ENCODE measurements around the gene WNT3. TPM values are rescaled to one million over a fixed set of nuclear protein-coding genes. Genes with fewer than 3 reads are reported as not detected.
"Not testable (repeated sequence)": the region's sequence is repeated elsewhere in the genome, so short reads cannot be mapped to it uniquely, and the experiment has no call there.

WNT3 gene
- total RNA-seq, 1 donor from 2014 or later, result 1.1 TPM

DNA sequence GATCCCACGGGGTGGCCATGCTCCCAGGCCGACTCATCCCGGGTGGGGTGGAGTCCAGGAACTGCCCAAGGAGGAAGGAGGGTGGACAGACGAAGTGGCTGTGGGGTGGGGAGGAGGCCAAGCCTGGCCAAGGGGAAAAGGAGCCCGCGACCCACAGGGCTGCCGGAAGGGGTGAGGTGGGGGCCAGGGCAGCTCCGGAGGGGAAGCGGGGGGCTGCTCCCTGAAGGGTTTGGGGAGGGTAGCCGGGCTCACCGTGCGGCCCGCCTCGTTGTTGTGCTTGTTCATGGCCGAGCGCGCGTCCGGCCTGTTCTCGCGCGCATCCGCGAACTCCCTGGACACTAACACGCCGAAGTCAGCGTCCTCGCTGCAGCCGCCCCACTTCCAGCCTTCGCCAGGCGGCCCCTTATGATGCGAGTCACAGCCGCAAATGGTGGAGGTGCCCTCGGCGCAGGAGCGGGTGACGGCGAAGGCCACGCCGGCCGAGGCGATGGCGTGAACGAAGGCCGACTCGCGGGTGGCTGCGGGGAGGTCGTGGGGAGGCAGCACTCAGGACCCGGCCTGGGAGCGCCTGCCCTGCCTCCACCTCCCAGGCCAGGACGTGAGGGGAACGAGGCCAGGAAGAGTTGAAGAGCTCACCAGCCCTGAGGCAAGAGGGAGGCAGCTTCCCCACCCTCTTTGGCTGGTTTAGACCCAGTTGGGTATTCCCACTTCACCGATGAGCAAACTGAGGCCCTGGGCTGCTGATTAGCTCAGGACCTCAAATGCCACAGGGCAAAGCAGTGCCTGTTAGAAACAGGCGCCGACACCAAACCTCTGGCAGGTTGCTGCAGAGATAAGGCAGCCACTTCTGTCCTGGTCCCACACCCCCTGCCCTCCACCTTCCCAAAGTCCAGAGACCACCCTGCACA is 48.7 kb downstream of the WNT3 start:
- H3K9me3 Mint-ChIP-seq, result no peaks in the 10 kb centered on the region
- Histone ChIP-seq H3K4me1 (peaks cover 13% of the 10 kb centered on the region), H2AFZ (replicated peaks) (no peak overlapping the region), H3F3A (ENCODE audit: low read depth) (peaks cover 30% of the 10 kb centered on the region), H3K27me3 (peaks cover 60% of the 10 kb centered on the region), H3K36me3 (no peaks in the 10 kb centered on the region), H3K4me3 (no peak overlapping the region), H3K27ac (no peak overlapping the region), H3K79me2 (ENCODE audit: low read depth) (no peaks in the 10 kb centered on the region), H4K20me1 (ENCODE audit: low read depth) (peaks cover 11% of the 10 kb centered on the region), H3K9ac (no peak overlapping the region), H3K4me2 (no peak overlapping the region), H3K9me3 (ENCODE audit: low read depth) (no peaks in the 10 kb centered on the region)
- peaks cover 63% of the 10 kb centered on the region for H3K4me1 Mint-ChIP-seq
- peaks cover 24% of the 10 kb centered on the region for H3K36me3 Mint-ChIP-seq
- DNase-seq (ENCODE audit: low spot score), result no peak
- peaks cover 12% of the 10 kb centered on the region for H3K27me3 Mint-ChIP-seq (ENCODE audit: insufficient read depth, low read depth)
- TF ChIP-seq, protein P1, sequence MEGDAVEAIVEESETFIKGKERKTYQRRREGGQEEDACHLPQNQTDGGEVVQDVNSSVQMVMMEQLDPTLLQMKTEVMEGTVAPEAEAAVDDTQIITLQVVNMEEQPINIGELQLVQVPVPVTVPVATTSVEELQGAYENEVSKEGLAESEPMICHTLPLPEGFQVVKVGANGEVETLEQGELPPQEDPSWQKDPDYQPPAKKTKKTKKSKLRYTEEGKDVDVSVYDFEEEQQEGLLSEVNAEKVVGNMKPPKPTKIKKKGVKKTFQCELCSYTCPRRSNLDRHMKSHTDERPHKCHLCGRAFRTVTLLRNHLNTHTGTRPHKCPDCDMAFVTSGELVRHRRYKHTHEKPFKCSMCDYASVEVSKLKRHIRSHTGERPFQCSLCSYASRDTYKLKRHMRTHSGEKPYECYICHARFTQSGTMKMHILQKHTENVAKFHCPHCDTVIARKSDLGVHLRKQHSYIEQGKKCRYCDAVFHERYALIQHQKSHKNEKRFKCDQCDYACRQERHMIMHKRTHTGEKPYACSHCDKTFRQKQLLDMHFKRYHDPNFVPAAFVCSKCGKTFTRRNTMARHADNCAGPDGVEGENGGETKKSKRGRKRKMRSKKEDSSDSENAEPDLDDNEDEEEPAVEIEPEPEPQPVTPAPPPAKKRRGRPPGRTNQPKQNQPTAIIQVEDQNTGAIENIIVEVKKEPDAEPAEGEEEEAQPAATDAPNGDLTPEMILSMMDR (IDR thresholded peaks at IDR 0.05), result no peak
- TF ChIP-seq EZH2 (IDR thresholded peaks at IDR 0.05) (no peak), EZH2phosphoT487 (IDR thresholded peaks at IDR 0.05) (no peak)
- peak overlapping the region; percentile 76 for H3K4me3 Mint-ChIP-seq
- peak overlapping the region; percentile 95 for H3K27ac Mint-ChIP-seq

GRCh38 chr17:46768896-46769295 is 49.6 kb downstream of the WNT3 start:
- H3K27me3 Mint-ChIP-seq (ENCODE audit: insufficient read depth, low read depth), result peaks cover 13% of the 10 kb centered on the region
- not testable (repeated sequence) for DNase-seq (ENCODE audit: low spot score); H3K27ac Mint-ChIP-seq; H3K9me3 Mint-ChIP-seq; H3K27ac ChIP-seq; H3K9me3 ChIP-seq (ENCODE audit: low read depth); H3K36me3 ChIP-seq; H3K4me3 Mint-ChIP-seq; H2AFZ ChIP-seq (replicated peaks); H3K4me3 ChIP-seq; H3K9ac ChIP-seq; H3K4me2 ChIP-seq; H3K79me2 ChIP-seq (ENCODE audit: low read depth)
- peaks cover 30% of the 10 kb centered on the region for H3F3A ChIP-seq (ENCODE audit: low read depth)
- peaks cover 31% of the 10 kb centered on the region for H3K36me3 Mint-ChIP-seq
- H4K20me1 ChIP-seq (ENCODE audit: low read depth), result peaks cover 11% of the 10 kb centered on the region
- H3K4me1 Mint-ChIP-seq, result peaks cover 63% of the 10 kb centered on the region
- H3K27me3 ChIP-seq, result peaks cover 51% of the 10 kb centered on the region
- peaks cover 13% of the 10 kb centered on the region for H3K4me1 ChIP-seq

DNA sequence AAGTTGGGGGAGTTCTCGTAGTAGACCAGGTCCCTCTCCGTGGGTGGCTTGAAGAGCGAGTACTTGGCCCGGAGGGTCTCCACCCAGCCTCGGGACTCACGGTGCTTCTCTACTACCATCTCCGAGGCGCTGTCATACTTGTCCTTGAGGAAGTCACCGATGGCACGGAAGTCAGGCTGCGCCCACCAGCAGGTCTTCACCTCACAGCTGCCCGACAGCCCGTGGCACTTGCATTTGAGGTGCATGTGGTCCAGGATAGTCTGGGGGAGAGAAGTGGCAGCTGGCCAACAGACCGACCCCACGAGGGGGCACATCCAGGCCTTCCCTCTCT is 50.0 kb downstream of the WNT3 start:
- DNase-seq (ENCODE audit: low spot score), result no peak
- Mint-ChIP-seq H3K9me3 (no peaks in the 10 kb centered on the region), H3K4me1 (peaks cover 62% of the 10 kb centered on the region), H3K27ac (peak overlapping the region; percentile 63), H3K36me3 (peaks cover 34% of the 10 kb centered on the region), H3K4me3 (no peak overlapping the region), H3K27me3 (ENCODE audit: insufficient read depth, low read depth) (peaks cover 15% of the 10 kb centered on the region)
- H3K4me1 ChIP-seq, result peaks cover 13% of the 10 kb centered on the region
- H4K20me1 ChIP-seq (ENCODE audit: low read depth), result peaks cover 11% of the 10 kb centered on the region
- no peak overlapping the region for H3K27ac ChIP-seq
- peaks cover 48% of the 10 kb centered on the region for H3K27me3 ChIP-seq
- H2AFZ ChIP-seq (replicated peaks), result no peak overlapping the region
- H3K36me3 ChIP-seq, result no peaks in the 10 kb centered on the region
- peaks cover 30% of the 10 kb centered on the region for H3F3A ChIP-seq (ENCODE audit: low read depth)
- H3K79me2 ChIP-seq (ENCODE audit: low read depth), result no peaks in the 10 kb centered on the region
- no peaks in the 10 kb centered on the region for H3K9me3 ChIP-seq (ENCODE audit: low read depth)
- no peak for TF ChIP-seq EZH2 (IDR thresholded peaks at IDR 0.05)
- TF ChIP-seq, protein P1 (IDR thresholded peaks at IDR 0.05), result no peak
- TF ChIP-seq EZH2phosphoT487 (IDR thresholded peaks at IDR 0.05), result no peak
- H3K4me3 ChIP-seq, result no peak overlapping the region
- H3K9ac ChIP-seq, result no peak overlapping the region
- H3K4me2 ChIP-seq, result no peak overlapping the region

Data from neural progenitor cell (in vitro differentiated cells).